A549 (cell line): Measurements from ENCODE around the gene CEL. TPM values are rescaled to one million over a fixed set of nuclear protein-coding genes. Genes with fewer than 3 reads are reported as not detected.

Experiments
- ATAC-seq, 2 experiments: fragments of 200-7000 bp in 1 of 2; fragments of >200 bp in 1 of 2; cut with Nextera tagmentation in 1 of 2; cut with Tn5 transposase in 1 of 2; 3 replicates each; pipeline versions ENCODE4 v1.8.0 to v1.9.1; 2018 to 2020; ENCODE audit warnings: mild to moderate bottlenecking in 1 of 2, moderate library complexity in 1 of 2
- CTCF ChIA-PET: fragments of 300-600 bp; sonication (Branson Sonifier 250); formaldehyde crosslinking; extraction: SDS; loops from one replicate; lab custom pipeline; 2021; ENCODE audit warnings: antibody characterized with exemption, inconsistent platforms; lab: Yijun Ruan, JAX
- POLR2A ChIA-PET: fragments of 350-600 bp; formaldehyde crosslinking; extraction: SDS; loops from one replicate; lab custom pipeline; 2021; ENCODE audit warnings: antibody characterized with exemption, inconsistent platforms; lab: Yijun Ruan, JAX
- DNase-seq, 2 experiments: peaks; one replicate each; pipeline versions ENCODE4 v3.0.0 to v3.0.0-alpha.2; 2011 to 2016; ENCODE audit warnings: low read depth in 1 of 2, low spot score in 1 of 2
- FAIRE-seq: peaks from 2 replicates; lab custom pipeline; 2011; peaks lifted over from hg19 to GRCh38; lab: Jason Lieb, UNC
- H3K27ac ChIP-seq, 2 experiments: fragments of >200 bp; sonication (Bioruptor Twin); formaldehyde crosslinking; 3 replicates each; pipeline ENCODE4 v1.5.1; 2016 to 2017
- H3K4me1 ChIP-seq: fragments of >200 bp; sonication (Bioruptor Twin); formaldehyde crosslinking; 3 replicates; pipeline ENCODE4 v1.6.1; 2016
- H3K4me2 ChIP-seq: fragments of >200 bp; sonication (Bioruptor Twin); formaldehyde crosslinking; 3 replicates; pipeline ENCODE4 v1.6.1; 2016
- H3K4me3 ChIP-seq: fragments of >200 bp; sonication (Bioruptor Twin); formaldehyde crosslinking; 3 replicates; pipeline ENCODE4 v1.5.1; 2016
- H3K9me3 ChIP-seq: fragments of >200 bp; sonication (Bioruptor Twin); formaldehyde crosslinking; 3 replicates; pipeline ENCODE4 v1.6.1; 2016
- BCL3 ChIP-seq: fragments of >200 bp; sonication (Bioruptor Twin); formaldehyde crosslinking; IDR thresholded peaks from 3 replicates; pipeline ENCODE4 v1.6.1; 2016
- CBX8 ChIP-seq: fragments of 200-600 bp; sonication (generic); IDR thresholded peaks from 2 replicates; pipeline ENCODE4 v1.6.1; 2016
- CTCF ChIP-seq: fragments of >200 bp; sonication (Bioruptor Twin); formaldehyde crosslinking; IDR thresholded peaks from 3 replicates; pipeline ENCODE4 v1.5.1; 2016
- EHMT2 ChIP-seq: fragments of 200-600 bp; sonication (generic); IDR thresholded peaks from 2 replicates; pipeline ENCODE4 v1.6.1; 2016; ENCODE audit warnings: antibody characterized with exemption, low read depth, mild to moderate bottlenecking, moderate library complexity
- FOXS1 ChIP-seq: fragments of 250-450 bp; sonication (Bioruptor Pico); IDR thresholded peaks from 2 replicates; pipeline ENCODE4 v1.5.0; 2020; ENCODE audit warnings: mild to moderate bottlenecking, moderate library complexity
- HDAC2 ChIP-seq: fragments of 200-600 bp; sonication (generic); IDR thresholded peaks from 2 replicates; pipeline ENCODE4 v1.6.1; 2016
- HEYL ChIP-seq: fragments of 250-450 bp; sonication (Bioruptor Pico); IDR thresholded peaks from 2 replicates; pipeline ENCODE4 v1.8.0; 2021; ENCODE audit warnings: mild to moderate bottlenecking, moderate library complexity
- HOXA7 ChIP-seq: fragments of 250-450 bp; sonication (Bioruptor Pico); IDR thresholded peaks from 2 replicates; pipeline ENCODE4 v1.5.0; 2020; ENCODE audit warnings: mild to moderate bottlenecking, moderate library complexity
- HOXB13 ChIP-seq: fragments of 250-450 bp; sonication (Bioruptor Pico); IDR thresholded peaks from 2 replicates; pipeline ENCODE4 v1.5.0; 2020; ENCODE audit warnings: low read depth, mild to moderate bottlenecking, moderate library complexity
- JUN ChIP-seq, 2 experiments: fragments of >200 bp; sonication (Bioruptor Twin); formaldehyde crosslinking; IDR thresholded peaks; 2 replicates in 1 of 2; 3 replicates in 1 of 2; pipeline ENCODE4 v1.6.1; 2016 to 2017
- KDM1A ChIP-seq: fragments of 200-600 bp; sonication (generic); IDR thresholded peaks from 2 replicates; pipeline ENCODE4 v1.6.1; 2016; ENCODE audit warnings: low read depth, mild to moderate bottlenecking
- MAX ChIP-seq: IDR thresholded peaks from 2 replicates; pipeline ENCODE4 v1.6.1; 2012
- MAZ ChIP-seq: fragments of 150-350 bp; IDR thresholded peaks from 2 replicates; pipeline ENCODE4 v1.6.1; 2014; ENCODE audit warnings: antibody characterized with exemption, low read depth, low read length, borderline replicate concordance
- MYC ChIP-seq: IDR thresholded peaks from 2 replicates; pipeline ENCODE4 v1.6.1; 2012; ENCODE audit warnings: mild to moderate bottlenecking, inconsistent platforms, low read length, improper control_type of control experiment, borderline replicate concordance
- NFE2L2 ChIP-seq: fragments of 150-350 bp; conservative IDR thresholded peaks from 2 replicates; pipeline ENCODE4 v1.6.1; 2014; ENCODE audit warnings: low read length
- NR3C1 ChIP-seq: fragments of >200 bp; sonication (Bioruptor Twin); formaldehyde crosslinking; IDR thresholded peaks from 3 replicates; pipeline ENCODE4 v1.6.1; 2017
- POLR2AphosphoS2 ChIP-seq: conservative IDR thresholded peaks from 2 replicates; pipeline ENCODE4 v1.6.1; 2012; ENCODE audit warnings: low read length, improper control_type of control experiment, inconsistent platforms
- RARB ChIP-seq: fragments of 250-450 bp; sonication (Bioruptor Pico); IDR thresholded peaks from 2 replicates; pipeline ENCODE4 v1.8.0; 2021; ENCODE audit warnings: mild to moderate bottlenecking, moderate library complexity
- REST ChIP-seq: fragments of 200-600 bp; sonication (generic); IDR thresholded peaks from 2 replicates; pipeline ENCODE4 v1.6.1; 2016; ENCODE audit warnings: antibody characterized with exemption, mild to moderate bottlenecking, moderate library complexity
- RNF2 ChIP-seq: fragments of 200-600 bp; sonication (generic); IDR thresholded peaks from 2 replicates; pipeline ENCODE4 v1.6.1; 2016; ENCODE audit warnings: low read depth, mild to moderate bottlenecking, antibody characterized with exemption, moderate library complexity, borderline replicate concordance
- ZFP36 ChIP-seq: fragments of 450-650 bp; IDR thresholded peaks from 2 replicates; pipeline ENCODE4 v1.6.1; 2014; ENCODE audit warnings: borderline replicate concordance; ENCODE audit not compliant: partially characterized antibody
- ZSCAN20 ChIP-seq: fragments of 250-450 bp; sonication (Bioruptor Pico); IDR thresholded peaks from 2 replicates; pipeline ENCODE4 v1.8.0; 2022; ENCODE audit warnings: mild to moderate bottlenecking, moderate library complexity
- WGBS: methylation state at CpG from one replicate; pipeline ENCODE4 v1.1.6; 2017; ENCODE audit errors: missing lambda C conversion rate; 5-methylcytosine and 5-hydroxymethylcytosine counted together
- polyA plus RNA-seq, 4 experiments: library from polyadenylated mRNA; depleted of rRNA in 3 of 4; stranded (reverse); fragments of >200 nt; fragmentation: RNase III in 1 of 4; extraction: RNeasy Plus Mini Kit Qiagen cat#74134 plus additional on column Dnase treatment in 1 of 4; gene quantifications; 2 replicates in 3 of 4; 3 replicates in 1 of 4; pipeline ENCODE4 v1.2.3, GENCODE V29; 2011 to 2017
- TF ChIP-seq, protein P1 (sequence below): fragments of 450-650 bp; IDR thresholded peaks from 2 replicates; pipeline ENCODE4 v1.6.1; 2014; ENCODE audit warnings: antibody characterized with exemption
- TF ChIP-seq, protein P2 (sequence below): fragments of 250-450 bp; sonication (Bioruptor Pico); IDR thresholded peaks from 2 replicates; pipeline ENCODE4 v1.5.0; 2020; ENCODE audit warnings: low read depth, mild to moderate bottlenecking, moderate library complexity
- TF ChIP-seq, protein P3 (sequence below): fragments of 150-350 bp; IDR thresholded peaks from 2 replicates; pipeline ENCODE4 v1.6.1; 2014; ENCODE audit warnings: low read depth, mild to moderate bottlenecking, low read length

CEL gene
- polyA plus RNA-seq, 2 of the 4 experiments (the other 2 are of a cell fraction), result 0.23 to 0.68 TPM

DNA sequence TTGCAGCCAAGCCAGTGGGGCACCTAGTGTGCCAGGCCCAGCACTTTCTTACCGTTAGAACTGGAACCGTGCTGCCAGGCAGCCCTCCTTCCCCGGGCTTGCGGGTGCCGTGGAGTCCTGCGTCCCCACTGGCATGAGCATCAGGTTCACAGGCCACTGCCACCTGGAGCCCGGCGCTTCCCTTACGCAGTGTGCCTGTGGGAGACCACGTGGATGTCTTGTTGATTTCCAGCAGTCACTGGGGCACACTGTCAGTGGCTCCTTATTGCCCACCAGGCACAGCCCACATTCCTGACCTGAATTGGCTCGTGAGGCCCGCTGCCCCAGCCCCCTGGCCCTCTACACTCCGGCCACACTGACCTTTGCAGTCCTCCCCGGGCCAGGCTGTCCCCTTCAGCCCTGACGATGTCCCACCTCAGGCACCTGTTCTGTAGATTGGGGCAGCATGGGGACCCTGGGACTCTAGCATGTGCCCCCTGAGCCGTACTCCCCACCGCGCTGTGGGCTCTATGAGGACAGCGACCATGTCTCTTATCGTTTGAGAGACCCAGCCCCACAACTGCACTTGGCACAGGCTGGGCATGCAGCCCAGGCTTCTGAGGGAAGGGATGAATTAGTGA lies 10.4 kb upstream of the CEL start:
- no peak for DNase-seq
- TF ChIP-seq HOXB13 (CRISPR knock-in tag), result no peak
- no peak for TF ChIP-seq CBX8
- no peak for TF ChIP-seq MYC
- TF ChIP-seq, protein P1, sequence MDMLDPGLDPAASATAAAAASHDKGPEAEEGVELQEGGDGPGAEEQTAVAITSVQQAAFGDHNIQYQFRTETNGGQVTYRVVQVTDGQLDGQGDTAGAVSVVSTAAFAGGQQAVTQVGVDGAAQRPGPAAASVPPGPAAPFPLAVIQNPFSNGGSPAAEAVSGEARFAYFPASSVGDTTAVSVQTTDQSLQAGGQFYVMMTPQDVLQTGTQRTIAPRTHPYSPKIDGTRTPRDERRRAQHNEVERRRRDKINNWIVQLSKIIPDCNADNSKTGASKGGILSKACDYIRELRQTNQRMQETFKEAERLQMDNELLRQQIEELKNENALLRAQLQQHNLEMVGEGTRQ, result no peak
- no peak for TF ChIP-seq BCL3
- TF ChIP-seq JUN (IDR thresholded peaks at IDR 0.05), result no peak
- no peak for TF ChIP-seq RARB (CRISPR knock-in tag)
- TF ChIP-seq NR3C1, result no peak
- no peak for TF ChIP-seq FOXS1 (CRISPR knock-in tag)
- TF ChIP-seq RNF2, result no peak
- no peak for TF ChIP-seq NFE2L2
- TF ChIP-seq MAZ, result no peak
- TF ChIP-seq ZSCAN20, result no peak
- no peak for TF ChIP-seq MAX
- no peak for TF ChIP-seq CTCF
- TF ChIP-seq POLR2AphosphoS2, result no peak
- TF ChIP-seq, protein P2, sequence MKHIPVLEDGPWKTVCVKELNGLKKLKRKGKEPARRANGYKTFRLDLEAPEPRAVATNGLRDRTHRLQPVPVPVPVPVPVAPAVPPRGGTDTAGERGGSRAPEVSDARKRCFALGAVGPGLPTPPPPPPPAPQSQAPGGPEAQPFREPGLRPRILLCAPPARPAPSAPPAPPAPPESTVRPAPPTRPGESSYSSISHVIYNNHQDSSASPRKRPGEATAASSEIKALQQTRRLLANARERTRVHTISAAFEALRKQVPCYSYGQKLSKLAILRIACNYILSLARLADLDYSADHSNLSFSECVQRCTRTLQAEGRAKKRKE (CRISPR knock-in tag), result no peak
- TF ChIP-seq EHMT2, result no peak
- TF ChIP-seq HOXA7 (CRISPR knock-in tag), result no peak
- no peak for TF ChIP-seq HDAC2
- Histone ChIP-seq H3K4me1 (no peaks in the 10 kb centered on the region), H3K27ac (no peak overlapping the region), H3K4me3 (no peak overlapping the region), H3K9me3 (no peaks in the 10 kb centered on the region), H3K4me2 (no peak overlapping the region)
- POLR2A ChIA-PET, result no interaction called here
- 95% methylated on average over 19 of the region's 20 CpGs for WGBS
- ATAC-seq, result no peak
- no peak for FAIRE-seq
- CTCF ChIA-PET, result interaction anchor here (1.0 to 2.2 kb wide), 5 partner anchors 29 to 149 kb away, joined by 3 to 11 read pairs (median 8); no protein-coding TSS in a partner anchor

GRCh38 chr9:133051966-133052539 lies 9.7 kb upstream of the CEL start:
- ChIA-PET CTCF (interaction anchor here (1.2 to 2.0 kb wide), 3 partner anchors 8 to 187 kb away, joined by 3 to 5 read pairs (median 4); no protein-coding TSS in a partner anchor), POLR2A (no interaction called here)
- ATAC-seq (no peak), DNase-seq (no peak), FAIRE-seq (no peak)
- Histone ChIP-seq H3K27ac (no peak overlapping the region), H3K4me1 (no peaks in the 10 kb centered on the region), H3K4me3 (no peak overlapping the region), H3K4me2 (no peak overlapping the region), H3K9me3 (no peaks in the 10 kb centered on the region)
- TF ChIP-seq, protein P3, sequence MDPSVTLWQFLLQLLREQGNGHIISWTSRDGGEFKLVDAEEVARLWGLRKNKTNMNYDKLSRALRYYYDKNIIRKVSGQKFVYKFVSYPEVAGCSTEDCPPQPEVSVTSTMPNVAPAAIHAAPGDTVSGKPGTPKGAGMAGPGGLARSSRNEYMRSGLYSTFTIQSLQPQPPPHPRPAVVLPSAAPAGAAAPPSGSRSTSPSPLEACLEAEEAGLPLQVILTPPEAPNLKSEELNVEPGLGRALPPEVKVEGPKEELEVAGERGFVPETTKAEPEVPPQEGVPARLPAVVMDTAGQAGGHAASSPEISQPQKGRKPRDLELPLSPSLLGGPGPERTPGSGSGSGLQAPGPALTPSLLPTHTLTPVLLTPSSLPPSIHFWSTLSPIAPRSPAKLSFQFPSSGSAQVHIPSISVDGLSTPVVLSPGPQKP, result no peak
- TF ChIP-seq HEYL (CRISPR knock-in tag) (no peak), HOXA7 (CRISPR knock-in tag) (no peak), ZFP36 (no peak), NFE2L2 (no peak), REST (no peak), HDAC2 (no peak), KDM1A (no peak)
- WGBS, result 93% methylated on average over 7 of the region's 9 CpGs
